Activated gamma-delta T cell treated with anti-CD3 and anti-CD28 coated beads, Interleukin-2, amount 50 U/mL, for 16 hours (primary cell): ENCODE measurements around the gene GAL3ST2.
"Not testable (repeated sequence)": the region's sequence is repeated elsewhere in the genome, so short reads cannot be mapped to it uniquely, and the experiment has no call there.

Source experiments
- DNase-seq: peaks from one replicate; pipeline ENCODE4 v3.0.0-alpha.2; 2020; ENCODE audit warnings: low read depth

Gene GAL3ST2

GRCh38 chr2:241776336-241777169, at the start of gene GAL3ST2:
TSS of gene GAL3ST2 (plus strand) at chr2:241776822. CDS start at chr2:241776956, 134 bp downstream.
- no peak for DNase-seq

DNA sequence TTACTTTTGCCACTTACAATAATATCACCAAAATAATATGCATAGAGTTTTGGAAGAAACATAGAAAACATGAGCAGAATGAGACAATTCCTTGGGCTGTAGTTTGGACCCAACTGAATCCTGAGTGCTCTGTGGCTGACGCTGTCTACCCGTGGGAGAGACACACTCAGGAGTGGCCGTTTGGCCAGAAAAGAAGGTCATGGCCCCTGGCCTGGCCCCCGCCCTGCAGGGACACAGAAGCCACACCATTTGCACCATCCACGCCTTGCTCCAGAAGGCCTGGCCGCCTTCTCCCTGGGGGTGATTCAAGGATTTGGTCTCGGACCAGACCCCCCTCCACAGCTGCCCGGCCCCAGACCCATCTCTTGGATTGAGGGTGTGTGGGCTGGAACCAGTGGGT, 48.6 kb upstream of the GAL3ST2 start:
- no peak for DNase-seq

GRCh38 chr2:241728627-241729026, 48.0 kb upstream of the GAL3ST2 start:
- no peak for DNase-seq

DNA sequence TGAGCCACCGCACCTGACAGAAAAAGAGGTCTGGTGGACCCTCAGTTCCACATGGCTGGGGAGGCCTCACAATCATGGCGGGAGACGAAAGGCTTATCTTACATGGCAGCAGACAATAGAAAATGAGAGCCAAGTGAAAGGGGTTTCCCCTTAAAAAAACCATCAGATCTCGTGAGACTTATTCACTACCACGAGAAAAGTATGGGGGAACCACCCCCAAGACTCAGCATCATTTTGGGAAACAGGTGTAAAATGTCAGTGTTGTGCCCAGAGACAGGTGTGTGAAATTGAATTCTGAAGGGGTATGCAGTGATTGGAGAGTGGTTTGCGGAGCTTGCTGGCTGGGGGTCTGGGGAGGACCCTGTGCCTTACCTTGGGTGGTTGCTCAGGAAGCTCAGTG, 46.8 kb upstream of the GAL3ST2 start:
- no peak for DNase-seq

DNA sequence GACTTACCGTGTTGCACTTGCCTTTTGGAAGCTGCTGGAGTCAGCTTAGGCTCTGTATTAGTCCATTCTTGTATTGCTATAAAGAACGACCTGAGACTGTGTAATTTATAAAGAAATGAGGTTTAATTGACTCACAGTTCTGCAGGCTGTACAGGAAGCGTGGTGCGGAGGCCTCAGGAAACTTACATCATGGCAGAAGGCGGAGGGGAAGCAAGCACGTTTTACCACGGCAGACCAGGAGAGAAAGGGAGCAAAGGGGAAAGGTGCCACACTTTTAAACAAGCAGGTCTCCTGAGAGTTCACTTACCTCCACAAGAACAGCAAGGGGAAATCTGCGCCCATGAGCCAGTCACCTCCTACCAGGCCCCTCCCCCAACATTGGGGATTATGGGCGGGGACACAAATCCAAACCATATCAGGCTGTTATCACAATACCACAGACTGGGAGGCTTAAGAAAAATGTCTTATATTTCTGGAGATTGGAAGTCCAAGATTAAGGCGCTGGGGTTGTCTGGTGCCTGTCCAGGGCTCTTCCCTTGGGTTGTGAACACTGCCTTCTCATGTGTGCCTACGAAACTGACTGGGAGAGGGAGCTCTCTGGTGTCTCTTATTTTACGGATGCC, 45.8 kb upstream of the GAL3ST2 start:
- no peak for DNase-seq

- DNase-seq = peak; percentile 36
Observed at GRCh38 chr2:241732513-241733186, 44.0 kb upstream of the GAL3ST2 start.

GRCh38 chr2:241733391-241734207, 43.0 kb upstream of the GAL3ST2 start:
- DNase-seq = no peak

DNA sequence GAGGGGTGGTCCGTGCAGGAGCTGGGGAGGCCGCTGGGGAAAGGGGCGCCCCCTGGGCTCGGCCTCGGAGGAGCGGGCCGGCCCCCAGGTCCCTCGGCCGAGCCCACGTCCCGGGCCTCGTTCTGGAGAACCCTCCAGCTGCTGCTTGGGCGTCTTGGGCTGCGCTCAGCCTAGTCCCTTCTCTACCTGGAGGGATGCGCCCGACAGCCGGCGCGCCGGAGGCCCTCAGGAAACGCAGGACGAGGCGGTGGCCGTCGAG, 42.5 kb upstream of the GAL3ST2 start:
- DNase-seq = no peak

- peak; percentile 90 for DNase-seq
Observed at GRCh38 chr2:241734467-241735208, 42.0 kb upstream of the GAL3ST2 start, which contains the start of gene D2HGDH. TSS of gene D2HGDH (plus strand) at chr2:241734630. CDS start at chr2:241735225, 595 bp downstream.

DNA sequence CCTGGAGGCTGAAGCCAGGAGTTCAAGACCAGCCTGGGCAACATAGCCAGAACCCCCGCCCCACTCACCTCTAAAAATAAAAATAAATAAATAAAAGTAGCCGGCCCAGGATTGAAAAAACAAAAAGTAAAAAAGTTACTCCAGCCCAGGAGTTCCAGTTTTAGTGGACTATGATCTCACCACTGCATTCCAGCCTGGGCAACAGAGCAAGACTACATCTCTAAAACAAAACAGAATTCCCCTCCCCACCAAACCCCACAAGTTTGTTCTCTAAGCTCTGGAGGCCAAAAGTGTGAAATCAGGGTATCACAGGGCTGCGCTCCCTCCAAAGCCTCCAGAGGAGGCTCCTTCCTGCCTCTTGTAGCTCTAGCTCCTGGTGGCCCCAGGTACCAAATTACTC, 40.5 kb upstream of the GAL3ST2 start:
- DNase-seq = no peak

GRCh38 chr2:241738040-241738686, 38.5 kb upstream of the GAL3ST2 start:
- no peak for DNase-seq

DNA sequence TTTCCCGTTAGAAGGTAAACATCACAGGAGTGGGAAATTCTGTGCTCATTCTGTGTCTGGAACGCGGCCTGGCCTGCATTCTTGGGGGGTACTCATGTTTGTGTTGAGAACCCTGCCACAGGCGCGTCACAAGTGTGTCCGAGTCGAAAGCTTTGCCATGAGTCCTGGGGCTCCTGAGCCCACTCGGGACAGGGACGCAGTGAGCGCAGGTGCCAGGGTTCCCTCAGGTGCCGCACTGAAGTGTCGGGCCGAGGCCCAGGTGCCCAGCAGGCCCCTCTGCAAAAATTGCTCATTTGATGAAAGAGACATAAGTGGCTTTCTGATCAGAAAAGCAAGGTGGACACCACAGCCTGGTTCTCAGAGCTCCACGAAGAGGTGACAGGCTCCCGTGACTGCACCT, 37.4 kb upstream of the GAL3ST2 start:
- no peak for DNase-seq

- peak; percentile 15 for DNase-seq
Observed at GRCh38 chr2:241739651-241740050, 37.0 kb upstream of the GAL3ST2 start.

DNA sequence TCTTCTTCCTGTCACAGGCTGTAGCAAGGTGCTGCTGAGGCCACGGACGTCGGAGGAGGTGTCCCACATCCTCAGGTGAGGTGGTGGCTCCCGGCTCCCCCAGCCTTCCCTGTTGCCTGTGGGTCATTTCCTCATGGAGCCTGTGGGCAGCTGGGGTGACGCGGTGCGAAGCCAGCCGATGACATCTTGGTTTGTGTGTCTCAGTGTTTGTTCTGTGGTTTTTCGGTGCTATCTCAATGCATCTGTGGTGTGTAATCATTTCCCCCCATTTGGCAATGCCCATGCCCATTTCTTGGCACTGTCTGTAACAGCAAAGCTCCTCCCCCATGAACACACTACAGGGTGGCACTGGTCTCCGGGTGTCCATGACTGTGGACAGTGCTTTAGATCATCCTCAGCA, 35.6 kb upstream of the GAL3ST2 start:
- DNase-seq = peak; percentile 17

DNA sequence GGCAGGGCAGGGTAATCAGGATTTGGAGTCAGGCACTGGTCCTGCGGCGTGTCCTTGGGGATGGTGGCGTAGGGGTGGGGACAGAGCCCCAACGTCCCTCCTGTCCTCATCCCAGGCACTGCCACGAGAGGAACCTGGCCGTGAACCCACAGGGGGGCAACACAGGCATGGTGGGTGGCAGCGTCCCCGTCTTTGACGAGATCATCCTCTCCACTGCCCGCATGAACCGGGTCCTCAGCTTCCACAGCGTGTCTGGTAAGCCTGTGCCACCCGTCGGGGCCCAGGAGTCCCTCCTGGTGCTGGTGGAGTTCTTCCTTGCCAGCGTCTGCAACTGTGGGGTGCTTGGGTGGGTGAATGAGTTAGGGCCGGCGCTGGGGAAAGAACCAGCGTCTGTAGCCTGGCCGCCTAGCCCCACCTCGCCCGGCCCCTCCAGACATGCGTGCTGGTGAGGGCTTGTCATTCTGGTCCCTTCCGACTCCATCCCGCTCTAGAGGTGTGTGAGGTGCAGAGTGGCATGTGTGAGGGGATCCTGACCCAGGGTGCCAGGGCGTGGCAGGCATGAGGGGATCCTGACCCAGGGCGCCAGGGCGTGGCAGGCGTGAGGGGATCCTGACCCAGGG, 34.2 kb upstream of the GAL3ST2 start:
- no peak for DNase-seq

DNA sequence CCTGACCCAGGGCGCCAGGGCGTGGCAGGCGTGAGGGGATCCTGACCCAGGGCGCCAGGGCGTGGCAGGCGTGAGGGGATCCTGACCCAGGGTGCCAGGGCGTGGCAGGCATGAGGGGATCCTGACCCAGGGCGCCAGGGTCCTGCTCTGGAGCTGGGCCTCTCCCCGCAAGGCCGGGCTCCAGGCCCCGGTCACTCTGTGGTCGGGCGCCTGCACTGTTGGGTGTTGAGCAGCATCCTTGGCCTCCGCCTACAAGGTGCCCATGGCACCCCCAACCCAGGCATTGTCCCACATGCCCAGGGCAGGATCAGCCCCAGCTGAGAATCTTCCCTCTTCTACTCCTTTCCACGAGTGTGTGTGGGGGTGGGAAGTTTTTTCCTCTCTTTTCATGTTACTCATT, 33.6 kb upstream of the GAL3ST2 start:
- not testable (repeated sequence) for DNase-seq

- no peak for DNase-seq
Observed at GRCh38 chr2:241743620-241744019, 33.0 kb upstream of the GAL3ST2 start.

DNA sequence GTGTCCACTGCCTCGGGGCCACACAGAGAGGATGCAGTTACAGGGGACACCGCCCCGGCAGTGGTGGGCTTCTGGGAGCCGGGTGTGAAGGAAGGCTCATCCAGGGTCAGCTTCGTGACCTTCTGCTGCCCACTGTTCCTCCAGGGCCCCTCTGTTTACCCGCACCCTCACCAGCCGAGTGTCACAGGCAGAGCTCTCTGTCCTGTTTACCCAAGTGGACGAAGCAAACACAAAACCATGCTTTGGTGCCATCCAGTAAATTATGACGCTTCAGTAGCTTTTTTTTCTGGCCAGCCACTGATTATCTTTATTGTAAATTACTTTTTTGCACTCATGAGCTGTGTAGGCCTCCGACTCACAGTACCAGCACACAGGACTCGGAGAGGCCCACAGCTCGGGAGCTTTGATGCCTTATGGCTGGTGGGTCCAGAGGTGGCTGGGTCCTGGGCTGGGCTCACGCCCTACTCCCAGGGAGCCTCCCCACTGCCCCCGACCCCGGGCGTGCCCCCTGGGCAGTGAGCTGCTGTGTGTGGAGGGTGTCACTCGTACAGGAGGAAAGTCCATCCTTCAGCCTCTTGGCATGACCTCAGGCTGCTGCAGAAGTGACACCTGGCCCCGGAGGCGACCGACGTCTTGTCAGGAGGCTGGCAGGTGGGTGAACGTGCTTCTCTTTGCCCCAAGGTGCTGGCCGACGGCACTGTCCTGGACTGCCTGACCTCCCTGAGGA, 32.4 kb upstream of the GAL3ST2 start:
- DNase-seq = no peak

DNA sequence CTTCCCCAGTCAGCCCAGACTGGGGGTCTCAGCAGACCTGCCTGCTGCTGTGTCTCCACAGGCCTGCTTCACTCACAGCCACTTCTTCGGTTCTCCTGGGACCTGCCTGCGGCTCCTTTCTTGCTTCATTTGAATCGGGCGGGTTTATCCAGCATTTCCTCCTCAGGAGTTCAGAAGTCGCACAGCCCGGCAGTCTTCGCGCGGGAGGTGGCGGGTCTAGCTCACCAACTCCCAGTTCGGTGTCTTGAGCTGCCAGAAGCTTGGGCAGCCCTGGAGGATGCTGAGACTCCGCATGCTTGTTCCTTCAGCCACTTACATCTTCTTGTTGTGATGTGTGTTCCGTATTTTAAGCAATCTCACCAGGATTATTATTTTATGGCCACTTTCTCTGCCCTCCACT, 31.3 kb upstream of the GAL3ST2 start:
- DNase-seq = no peak

DNA sequence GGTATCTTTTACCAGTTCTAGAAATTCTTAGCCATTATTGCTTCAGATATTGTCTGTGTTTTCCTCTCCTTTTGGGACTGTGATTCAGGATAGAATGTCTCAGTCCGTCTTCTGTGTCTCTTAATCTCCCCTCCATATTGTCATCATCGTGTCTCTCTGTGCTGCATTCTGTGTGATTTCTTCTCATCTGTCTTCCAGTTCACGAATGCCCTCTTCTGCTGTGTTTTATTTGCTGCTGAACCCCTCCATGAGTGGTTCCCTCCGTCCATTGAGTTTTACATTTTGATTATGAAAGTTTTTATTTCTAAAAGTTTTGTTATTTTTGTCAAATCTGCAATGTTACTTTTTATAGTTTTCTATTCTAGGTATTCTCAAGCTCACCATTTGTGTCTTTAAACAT, 30.5 kb upstream of the GAL3ST2 start:
- no peak for DNase-seq
